GM19238 (cell line): Measurements from ENCODE around the gene MGRN1.
"Not testable (repeated sequence)": the region's sequence is repeated elsewhere in the genome, so short reads cannot be mapped to it uniquely, and the experiment has no call there.

ENCODE experiments used
- DNase-seq: peaks from one replicate; pipeline ENCODE4 v3.0.0; 2011; ENCODE audit warnings: low spot score; ENCODE audit not compliant: insufficient read length

MGRN1 gene

DNA sequence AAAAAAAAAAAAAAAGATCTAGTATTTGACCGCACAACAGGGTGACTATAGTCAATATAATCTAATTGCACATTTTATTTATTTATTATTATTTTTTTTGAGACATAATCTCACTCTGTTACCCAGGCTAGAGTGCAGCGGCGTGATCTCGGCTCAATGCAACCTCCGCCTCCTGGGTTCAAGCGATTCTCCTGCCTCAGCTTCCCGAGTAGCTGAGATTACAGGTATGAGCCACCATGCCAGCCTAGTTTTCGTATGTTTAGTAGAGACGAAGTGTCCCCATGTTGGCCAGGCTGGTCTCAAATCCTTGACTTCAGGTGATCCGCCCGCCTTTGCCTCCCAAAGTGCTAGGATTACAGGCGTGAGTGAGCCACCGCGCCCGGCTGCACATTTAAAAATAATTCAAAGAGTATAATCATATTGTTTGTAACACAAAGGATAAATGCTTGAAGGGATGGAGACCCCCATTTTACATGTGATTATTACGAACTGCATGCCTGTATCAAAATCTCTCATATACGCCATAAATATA is 108.7 kb downstream of the MGRN1 start:
- no peak for DNase-seq

DNA sequence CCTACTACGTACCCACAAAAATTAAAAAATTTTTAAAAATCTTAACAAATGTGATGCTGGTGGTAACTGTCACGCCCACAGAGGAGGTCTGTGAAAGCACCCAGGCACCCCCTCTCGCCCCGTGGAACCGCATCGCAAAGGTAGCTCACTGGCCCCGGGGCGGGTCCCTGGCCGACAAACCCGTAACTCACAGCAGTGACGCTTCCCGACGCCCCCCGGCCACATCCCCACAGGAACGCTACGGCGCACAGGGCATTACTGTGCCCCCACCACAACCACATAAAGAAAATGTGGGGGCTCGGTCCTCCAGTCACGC is 109.1 kb downstream of the MGRN1 start:
- DNase-seq = no peak

DNA sequence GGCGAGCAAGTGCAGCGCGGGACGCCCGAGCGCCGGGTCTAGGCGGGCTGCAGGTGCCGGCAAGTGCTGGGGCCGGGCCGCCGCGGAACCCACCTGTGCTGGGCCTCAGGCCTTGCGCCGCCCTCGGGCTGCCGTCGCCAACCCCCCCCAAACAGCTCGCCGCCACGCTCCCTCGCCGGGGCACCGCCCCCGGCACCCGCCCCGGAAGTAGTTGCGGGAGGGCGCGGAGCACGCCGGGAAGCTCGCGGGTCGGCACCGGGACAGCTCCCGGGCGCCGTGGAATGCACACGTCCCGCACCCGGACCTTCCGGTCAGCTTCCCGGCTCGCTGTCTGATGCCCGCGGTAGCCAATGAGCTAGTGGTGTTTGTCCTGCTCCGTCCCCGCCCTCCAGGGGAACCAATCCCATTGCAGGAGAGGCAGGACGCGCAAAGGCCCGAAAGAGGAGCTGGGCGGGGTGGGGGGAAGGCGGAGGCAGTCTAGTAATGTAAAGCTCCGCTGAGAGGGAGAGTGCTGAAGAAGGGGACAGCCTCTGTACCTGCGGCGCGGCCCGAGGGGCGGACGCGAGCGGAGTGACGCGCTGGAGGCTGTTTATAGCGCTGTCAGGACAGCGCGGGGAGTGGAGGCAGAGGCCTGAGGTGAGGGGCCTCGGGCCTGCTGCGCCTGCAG is 109.6 kb downstream of the MGRN1 start, which contains the start of the genes ANKS3 and DNAAF8:
ANKS3 (minus strand) TSS at position 209 of the 667 bp plus-strand sequence. CDS start 4,122 bp downstream, outside the sequence.
DNAAF8 (plus strand) TSS at position 475 of the 667 bp plus-strand sequence. CDS start 1,978 bp downstream, outside the sequence.
- peak; percentile 91 for DNase-seq

DNA sequence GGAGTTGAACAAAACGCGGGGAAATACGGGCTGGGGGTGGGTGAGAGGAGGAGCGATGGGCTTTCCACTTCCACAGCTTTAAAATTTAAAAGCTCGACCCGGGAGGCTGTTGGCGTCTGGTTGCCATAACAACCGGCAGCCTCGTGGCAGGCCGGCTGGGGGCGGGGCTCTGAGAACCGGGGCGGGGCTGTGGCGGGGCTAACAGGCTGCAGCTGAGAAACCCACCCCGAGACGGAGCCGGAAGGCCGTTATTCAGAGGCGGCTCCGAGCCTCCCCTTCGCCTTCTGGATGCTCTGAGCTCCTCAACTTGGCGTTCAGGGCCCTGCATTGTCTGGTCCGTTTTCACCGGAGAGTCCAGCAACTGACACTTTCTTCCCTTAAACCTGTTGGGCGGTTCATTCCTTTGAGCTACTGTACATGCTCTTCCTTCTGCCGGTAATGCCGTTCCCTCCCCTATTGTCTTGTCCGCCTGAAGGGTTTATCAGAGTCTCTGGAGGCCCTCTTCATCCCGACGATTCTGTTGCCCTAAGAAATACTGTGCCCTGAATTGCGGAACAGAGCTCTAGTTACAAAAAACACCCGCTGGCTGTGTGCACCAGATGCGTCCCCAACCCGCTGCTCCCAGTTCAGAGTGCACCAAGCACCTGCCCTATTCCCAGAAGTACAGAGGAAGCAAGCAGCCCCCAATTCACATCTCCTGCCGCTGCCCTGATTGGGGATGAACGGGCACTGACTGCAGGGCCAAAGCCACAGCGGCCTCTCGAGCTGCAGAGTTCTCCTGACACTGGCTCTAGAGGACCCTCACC is 110.3 kb downstream of the MGRN1 start:
- peak; percentile 93 for DNase-seq

DNA sequence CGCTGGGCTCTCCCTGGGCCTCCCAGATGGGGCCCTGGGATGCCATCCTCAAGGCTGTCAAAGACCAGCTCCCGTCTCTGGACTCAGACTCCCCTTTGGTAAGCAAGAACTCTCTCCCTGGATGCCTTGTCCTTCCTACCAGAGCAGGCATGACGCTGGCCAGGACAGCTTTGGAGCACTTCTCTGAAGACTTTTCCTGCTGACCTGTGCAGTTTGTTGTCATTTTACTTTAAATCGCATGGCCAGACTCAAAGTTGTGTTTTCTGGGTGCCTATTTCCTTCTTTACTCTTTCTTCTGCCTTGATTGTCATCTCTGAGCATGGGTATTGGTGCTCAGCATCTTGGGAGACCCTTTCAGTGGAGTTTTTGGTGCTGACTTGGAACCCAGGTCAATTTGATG is 111.9 kb downstream of the MGRN1 start:
- no peak for DNase-seq

DNA sequence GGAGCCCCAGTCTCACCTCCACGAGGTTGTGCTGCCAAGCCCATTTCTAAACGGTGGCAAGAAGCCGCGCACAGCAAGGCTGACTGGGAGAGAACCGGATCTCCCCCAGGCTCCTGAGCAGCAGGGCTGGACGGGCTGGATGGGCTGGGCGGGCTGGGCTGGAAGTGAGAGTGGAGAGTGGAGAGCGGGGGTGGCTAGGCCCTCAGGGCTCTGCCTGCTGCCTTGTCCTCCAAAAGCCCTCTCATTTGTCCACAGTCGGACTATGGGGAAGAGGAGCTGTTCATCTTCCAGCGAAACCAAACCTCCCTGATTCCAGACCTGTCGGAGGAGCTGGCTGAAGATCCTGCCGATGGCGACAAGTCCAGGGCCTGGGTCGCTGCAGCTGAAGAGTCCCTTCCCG is 112.9 kb downstream of the MGRN1 start:
- DNase-seq = no peak

DNA sequence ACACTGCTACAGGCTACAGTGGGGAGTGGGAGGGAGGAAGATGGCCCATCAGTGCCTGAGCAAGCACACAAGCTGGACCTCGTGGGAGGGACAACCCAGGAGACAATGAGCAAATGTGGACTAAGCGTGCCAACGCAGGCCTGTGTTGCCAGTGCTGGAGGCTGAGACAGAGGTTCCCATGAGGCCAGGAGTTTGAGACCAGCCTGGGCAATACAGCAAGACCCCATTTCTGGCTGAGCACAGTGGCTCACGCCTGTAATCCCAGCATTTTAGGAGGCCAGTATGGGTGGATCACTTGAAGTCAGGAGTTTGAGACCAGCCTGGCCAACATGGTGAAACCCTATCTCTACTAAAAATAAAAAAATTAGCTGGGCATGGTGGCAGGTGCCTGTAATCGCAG is 113.7 kb downstream of the MGRN1 start:
- DNase-seq = not testable (repeated sequence)
